NCI-H1417 (cell line): ENCODE results near the gene MAGI2.
"Not testable (repeated sequence)": the region's sequence is repeated elsewhere in the genome, so short reads cannot be mapped to it uniquely, and the experiment has no call there.

Experiments
- DNase-seq, 3 experiments: peaks; one replicate each; lab custom pipeline; 2025; lab: John Stamatoyannopoulos, UW

MAGI2 gene

DNA sequence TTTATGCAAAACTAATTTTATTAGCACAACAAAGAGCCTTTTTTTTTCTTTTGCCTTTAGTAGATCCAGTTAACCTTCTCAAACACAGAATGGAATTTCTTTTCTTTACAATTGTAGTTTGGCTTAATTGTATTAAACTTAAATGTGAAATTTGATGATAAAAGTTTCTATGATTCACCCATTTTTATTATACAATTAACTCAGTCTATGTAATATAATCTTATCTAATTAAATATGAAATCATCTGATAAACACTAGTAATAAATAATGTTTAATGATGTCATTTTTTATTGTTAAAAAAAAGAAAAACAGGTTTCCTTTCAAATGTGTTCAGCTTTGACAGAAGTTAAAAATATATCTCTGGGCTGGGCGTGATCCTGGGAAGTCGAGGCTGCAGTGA is 1095.8 kb downstream of the MAGI2 start:
- DNase-seq, result no peak

GRCh38 chr7:78355834-78356233 is 1097.6 kb downstream of the MAGI2 start:
- DNase-seq, result no peak

DNA sequence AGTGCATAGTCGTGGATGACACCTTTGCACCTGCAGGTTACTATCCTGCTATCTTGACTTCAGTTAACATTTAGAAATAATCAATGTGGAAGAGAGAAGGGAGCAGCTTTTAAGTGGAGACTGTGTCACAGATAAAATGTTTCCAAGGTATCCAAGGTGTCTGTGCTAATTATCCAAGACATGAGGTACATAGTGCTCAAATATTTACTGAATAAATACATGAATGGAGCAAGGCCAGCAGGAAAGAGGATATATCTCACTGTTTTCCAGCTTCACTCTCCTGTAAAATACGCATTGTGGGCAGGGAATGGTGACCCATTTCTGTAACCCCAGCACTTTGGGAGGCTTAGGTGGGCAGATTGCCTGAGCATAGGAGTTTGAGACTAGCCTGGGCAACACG is 1102.5 kb downstream of the MAGI2 start:
- peak in 1 of 3 experiments; percentile 24 for DNase-seq

- no peak for DNase-seq
Measured at GRCh38 chr7:78350391-78350790, 1103.1 kb downstream of the MAGI2 start.

DNA sequence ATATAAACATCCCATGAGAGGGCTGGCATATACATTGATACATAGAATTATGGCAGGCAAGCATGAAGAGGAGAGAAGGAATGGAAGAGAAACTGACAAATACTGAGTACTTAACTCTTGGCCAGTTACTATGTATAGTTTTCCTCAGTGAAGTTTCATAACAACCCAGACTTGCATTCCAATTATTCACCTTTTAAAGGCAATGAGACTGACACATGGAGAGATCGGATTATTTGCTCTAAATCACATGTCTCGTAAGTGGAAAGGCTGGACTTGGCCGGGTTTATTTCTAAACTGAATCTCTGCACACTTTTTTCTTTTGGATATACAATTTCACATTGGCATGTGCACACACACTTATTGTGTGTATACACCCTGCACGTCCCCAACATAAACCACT is 1106.6 kb downstream of the MAGI2 start:
- no peak for DNase-seq

DNA sequence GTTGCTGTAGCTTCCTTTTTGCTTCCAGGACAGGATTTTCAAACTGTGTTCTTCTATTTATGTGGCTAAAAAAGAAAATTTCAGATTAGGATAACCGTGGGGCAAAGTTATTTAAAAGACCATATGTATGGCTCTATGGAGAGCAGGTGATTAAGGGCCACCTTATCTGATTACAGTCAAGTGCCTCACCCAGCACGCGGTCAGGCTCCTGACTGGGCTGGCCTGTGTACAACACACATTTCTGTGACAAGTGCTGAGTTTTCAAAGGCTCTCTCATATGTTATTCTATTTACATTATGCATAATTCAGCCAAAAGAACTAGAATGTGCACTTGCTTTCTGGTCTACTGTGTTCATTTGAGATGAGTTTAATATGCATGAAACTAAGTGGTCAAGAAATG is 1107.5 kb downstream of the MAGI2 start:
- DNase-seq, result peak; percentile 9 to 40 (median 9)

GRCh38 chr7:78345293-78345911 is 1108.1 kb downstream of the MAGI2 start:
- DNase-seq, result no peak

- no peak for DNase-seq
Measured at GRCh38 chr7:78334426-78334825, 1119.0 kb downstream of the MAGI2 start.

DNA sequence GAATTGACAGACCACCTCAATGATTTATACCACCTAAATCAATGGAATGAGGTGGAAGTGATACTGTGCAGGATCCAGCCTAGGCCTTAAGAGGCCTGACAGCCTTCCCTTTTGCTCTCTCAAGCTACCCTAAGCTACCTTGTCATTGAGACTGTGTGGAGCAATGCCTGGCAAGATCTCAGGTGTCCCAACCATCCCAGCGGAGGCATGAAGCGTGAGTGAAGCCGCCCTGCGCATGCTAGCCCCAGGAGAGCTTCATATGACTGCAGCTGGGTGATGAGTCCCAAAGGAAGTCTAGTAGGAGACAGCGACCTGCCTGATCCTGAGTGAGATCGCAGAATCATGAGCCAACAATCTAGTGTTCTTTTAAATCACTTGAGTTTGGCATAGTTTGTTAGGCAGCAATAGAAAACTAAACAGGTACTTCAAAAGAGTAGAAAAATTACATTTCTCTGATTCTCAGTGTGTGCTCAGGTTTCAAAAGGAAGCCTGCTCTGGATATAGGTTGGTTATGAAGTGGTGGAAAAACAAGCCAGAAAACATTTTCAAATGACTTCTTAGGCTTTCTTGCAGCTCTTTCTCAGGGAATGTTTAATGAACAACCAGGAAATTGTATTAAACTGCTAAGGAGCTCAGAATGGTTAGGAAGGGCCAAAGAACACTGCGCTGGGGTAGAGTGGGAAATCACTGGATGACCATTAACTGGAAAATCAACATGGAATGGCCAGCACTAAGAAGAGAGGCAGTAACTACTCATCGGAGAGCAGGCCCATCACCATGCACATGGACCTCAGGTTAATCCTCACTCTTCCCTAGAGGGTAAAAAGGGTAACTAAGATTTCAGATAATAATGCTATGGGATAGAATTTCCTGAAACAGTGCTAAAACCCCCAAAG is 1119.7 kb downstream of the MAGI2 start:
- no peak for DNase-seq

DNA sequence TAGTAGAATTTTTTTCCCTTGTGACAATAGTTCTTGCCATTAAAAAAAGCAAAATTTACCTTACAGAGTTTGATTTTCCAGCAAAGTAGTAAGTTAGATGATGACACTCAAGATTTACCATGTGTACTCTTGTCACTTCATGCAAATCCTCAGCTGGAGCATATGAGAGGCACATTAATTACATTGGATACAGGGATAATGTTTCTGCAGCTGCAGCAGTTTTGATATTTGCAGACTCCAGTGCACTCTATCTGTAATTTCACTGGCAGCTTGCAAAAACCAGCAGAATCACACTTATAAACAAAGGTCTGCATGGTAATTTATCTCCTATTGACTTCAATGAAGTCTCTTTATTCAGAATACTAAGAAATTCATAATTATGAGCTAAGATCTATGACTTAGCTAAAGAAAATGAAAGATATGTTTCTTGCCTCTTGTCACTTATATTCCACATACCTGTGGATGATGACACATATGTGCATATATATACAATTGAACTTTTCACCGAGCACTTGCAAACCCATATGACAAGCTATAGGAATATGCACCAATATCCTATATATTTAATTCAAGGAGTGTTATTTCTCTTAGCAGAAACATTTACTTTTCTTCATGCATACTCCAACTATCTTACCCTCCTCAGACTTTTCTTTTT is 1124.3 kb downstream of the MAGI2 start:
- peak in 2 of 3 experiments; percentile 39 to 52 for DNase-seq

DNA sequence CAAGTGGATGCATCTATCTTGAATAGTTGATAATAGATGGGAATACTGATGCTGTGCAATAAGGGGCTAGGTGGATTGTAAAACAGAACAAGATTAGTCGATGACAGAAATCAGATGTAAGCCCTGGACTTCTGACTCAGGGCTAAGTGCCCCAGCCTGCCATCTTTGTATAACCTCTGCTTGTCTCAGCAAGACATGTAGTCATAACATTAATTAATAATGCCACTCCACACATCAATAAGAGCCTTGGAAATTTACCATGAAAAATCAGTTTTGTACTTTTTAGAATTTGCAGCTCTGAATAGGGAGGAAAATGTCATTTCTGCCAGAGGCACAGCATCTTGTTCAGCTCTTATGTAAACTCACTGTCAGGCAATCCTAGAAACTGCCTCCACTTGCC is 1125.7 kb downstream of the MAGI2 start:
- DNase-seq, result no peak

DNA sequence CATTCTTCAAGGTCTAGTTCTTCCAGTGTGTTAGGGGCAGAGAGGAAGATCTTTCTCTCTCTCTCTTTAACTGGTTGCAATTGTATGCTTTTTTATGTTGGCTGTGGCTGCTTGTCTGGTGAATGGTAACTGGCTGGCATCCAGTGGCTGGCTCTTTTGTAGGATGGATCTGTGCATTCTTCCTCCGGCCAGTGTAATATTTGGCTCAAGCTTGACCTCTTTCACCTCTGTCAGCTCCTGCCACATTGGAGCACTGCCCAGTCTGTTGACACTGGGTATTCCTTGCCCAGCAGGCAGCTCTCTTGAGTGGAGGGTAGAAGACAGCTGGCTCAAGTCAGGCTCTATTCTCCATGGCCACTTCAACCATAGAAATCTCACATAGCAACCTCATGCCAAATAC is 1126.6 kb downstream of the MAGI2 start:
- peak in 2 of 3 experiments; percentile 18 to 36 for DNase-seq

- DNase-seq, result no peak
Measured at GRCh38 chr7:78326189-78326588, 1127.3 kb downstream of the MAGI2 start.

DNA sequence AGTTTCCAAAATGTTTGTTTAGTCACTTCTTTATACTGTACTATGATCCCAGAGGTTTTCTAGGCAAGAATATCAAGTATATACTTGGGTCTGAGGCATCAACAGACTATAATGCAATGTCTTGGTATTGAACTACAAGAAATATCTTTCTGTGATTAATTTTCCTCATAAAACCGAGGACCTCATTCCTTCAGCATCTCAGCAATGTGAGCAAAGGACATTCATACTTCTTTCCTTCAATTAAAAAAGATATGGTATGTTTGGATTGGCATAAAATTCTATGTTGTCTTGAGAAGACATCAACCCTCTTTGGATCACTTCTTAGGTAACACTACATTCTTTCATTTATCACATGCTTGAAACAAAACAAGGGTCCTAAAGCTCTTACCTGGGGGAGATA is 1130.3 kb downstream of the MAGI2 start:
- DNase-seq, result no peak

- not testable (repeated sequence) for DNase-seq
Measured at GRCh38 chr7:78322231-78322630, 1131.2 kb downstream of the MAGI2 start.

DNA sequence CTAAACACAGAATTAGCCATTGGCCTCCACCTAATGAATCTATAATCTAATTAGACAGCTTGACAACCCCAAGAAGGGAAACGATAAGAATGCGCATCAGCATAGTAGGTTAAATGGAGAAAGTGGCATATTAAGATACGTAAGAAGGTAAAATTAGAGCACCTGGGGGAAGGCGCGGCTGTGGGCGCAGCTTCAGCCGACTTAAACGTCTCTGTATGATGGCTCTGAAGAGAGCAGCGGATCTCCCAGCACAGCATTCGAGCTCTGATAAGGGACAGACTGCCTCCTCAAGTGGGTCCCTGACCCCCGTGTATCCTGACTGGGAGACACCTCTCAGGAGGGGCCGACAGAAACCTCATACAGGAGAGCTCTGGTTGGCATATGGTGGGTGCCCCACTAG is 1136.1 kb downstream of the MAGI2 start:
- no peak for DNase-seq

- DNase-seq, result peak in 2 of 3 experiments; percentile 14 to 49
Measured at GRCh38 chr7:78316110-78316509, 1137.4 kb downstream of the MAGI2 start.

DNA sequence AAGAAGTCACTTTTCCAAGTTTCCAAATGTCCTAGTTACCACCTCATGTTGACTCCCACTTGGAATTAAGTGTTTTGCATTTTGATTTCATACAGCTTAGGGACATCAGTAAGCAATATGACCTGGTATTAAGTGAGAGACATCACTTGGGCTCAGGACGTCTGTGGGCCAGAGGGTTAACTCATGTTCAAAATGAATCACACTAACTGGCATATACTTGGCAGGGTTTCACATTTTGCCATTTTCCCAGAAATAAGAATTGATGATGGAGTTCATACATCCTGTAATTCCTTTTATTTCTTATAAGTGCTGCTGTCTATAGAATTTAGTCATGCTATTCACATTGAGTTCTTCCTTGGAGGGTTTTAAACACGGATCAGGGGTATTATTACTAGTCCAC is 1138.3 kb downstream of the MAGI2 start:
- DNase-seq, result no peak

DNA sequence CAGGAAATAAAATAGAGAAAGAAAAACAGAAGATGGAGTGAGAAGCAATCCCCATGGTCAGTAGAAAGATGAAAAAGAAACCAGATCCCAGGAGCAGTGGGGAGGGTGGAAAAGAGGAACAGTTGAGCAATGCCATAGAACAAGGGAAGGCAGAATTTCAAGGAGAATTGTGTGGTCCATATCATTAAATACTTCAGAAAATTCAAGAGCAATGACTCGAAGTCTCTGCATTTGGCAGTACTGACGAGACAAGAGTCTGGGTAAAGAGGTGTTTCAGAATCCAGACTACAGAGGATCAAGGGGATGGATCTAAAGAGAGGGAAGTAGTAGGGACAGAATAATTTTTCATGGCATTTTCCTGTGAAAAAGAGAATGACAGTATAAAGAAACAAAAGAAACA is 1142.3 kb downstream of the MAGI2 start:
- no peak for DNase-seq

DNA sequence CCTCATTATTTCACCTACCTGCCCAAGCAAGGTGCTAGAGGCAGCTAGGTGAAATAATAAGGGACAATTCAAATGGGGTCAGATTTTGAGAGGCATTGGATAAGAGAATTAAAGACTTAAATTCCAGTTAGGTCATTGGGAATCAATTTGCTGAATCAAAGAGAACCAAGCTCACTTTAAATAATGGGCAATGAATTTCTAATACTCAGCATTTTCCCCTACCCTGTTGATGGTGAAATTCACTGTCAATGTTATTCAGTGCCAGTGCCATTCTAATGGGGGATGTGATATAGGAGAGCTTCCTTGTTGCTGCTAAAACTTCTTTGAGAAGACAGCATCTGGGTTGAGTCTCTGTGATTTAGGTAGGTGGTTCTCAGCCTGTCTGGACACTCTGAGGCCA is 1145.6 kb downstream of the MAGI2 start:
- DNase-seq, result no peak

DNA sequence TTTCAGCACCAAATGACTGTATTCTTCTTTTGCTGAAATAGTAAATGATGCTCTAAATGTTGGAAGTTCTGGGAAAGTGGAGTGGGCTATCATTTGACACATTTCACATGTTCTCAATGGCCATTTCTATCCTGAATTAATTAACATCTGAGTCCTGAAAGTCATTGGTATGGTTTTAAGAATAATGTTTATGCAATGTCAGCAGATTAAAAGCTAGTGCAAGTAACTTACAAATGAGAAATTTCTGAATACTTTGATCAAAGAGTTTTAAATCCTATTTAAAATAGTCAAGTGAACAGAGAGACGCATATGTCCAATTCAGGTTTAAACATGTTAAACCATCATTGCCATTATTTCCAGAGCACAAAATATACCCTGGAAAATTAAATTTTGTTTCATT is 1146.8 kb downstream of the MAGI2 start:
- no peak for DNase-seq

- peak in 1 of 3 experiments; percentile 51 for DNase-seq
Measured at GRCh38 chr7:78301407-78301806, 1152.1 kb downstream of the MAGI2 start.

- DNase-seq, result no peak
Measured at GRCh38 chr7:78299088-78299487, 1154.4 kb downstream of the MAGI2 start.
